SKM-1 treated with dmso at 0.1 percent for 144 hours (cell line): ENCODE results near the gene DLG5.

Source experiments
- DNase-seq: peaks from one replicate; lab custom pipeline; 2025; ENCODE audit not compliant: unreplicated experiment; lab: John Stamatoyannopoulos, UW

The DLG5 gene

DNA sequence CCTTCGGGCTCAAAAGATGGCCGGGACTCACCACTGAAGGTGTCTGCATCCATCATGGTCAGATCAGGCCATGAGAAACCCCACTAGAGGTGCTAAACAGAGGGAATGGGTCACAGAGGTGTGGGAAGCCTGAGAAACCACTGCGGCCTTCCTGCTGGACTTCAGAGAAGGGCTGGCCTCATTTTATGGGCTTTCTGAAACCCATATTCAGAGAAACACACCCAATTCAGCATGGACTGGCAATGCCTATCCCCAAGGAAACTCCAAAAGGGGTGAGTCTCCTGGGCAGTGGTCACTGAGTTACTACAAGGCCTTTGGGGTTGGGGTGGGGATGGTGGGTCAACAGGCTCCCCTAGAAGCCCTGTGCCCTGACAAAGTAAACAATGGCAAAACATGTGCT, 58.0 kb downstream of the DLG5 start:
- DNase-seq, result no peak

DNA sequence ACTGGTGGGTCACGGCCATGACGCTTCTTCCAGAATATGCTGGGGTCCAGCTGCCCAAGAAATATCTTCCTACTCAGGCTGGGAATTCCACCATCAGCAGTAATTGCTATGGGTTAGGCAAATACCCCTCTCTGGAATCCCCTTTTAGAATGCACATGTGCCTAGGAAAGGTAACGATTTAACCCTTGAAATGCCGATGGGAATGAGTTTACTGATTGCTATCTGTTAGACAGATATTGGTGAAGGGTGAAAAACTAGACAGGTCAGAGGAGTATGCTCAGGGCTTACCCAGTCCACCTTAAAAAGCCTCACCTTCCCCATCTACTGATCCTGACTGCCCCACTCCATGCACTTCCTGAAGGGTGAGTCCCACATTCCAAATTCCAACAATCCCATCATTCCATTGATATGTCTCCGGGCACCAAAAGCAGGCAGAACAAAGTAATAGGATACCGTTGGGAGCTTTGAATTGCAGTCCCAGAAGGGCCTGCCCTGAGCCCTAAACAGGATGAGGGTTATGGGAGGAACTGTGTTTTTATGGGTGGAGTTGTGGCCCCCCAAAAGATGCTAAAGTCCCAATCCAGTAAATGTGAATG, 59.3 kb downstream of the DLG5 start:
- no peak for DNase-seq

DNA sequence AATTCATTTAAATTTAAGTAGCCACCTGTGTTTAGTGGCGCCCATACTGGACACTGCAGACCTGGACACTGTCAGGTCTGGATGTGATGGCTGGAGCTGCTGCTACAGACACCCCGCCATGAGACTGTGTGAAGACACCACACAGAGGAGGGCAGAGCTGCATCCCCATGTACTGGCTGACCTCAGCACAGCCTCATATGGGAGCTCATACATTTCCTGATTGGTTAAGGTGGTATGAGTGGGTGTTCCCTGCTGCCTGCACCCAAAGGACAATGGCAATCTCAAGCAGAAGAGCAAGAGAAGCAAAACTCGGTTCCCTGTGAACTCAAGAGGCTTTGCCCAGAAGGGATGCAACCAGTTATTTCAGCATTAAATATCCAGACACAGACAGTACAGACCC, 60.0 kb downstream of the DLG5 start:
- DNase-seq, result no peak

DNA sequence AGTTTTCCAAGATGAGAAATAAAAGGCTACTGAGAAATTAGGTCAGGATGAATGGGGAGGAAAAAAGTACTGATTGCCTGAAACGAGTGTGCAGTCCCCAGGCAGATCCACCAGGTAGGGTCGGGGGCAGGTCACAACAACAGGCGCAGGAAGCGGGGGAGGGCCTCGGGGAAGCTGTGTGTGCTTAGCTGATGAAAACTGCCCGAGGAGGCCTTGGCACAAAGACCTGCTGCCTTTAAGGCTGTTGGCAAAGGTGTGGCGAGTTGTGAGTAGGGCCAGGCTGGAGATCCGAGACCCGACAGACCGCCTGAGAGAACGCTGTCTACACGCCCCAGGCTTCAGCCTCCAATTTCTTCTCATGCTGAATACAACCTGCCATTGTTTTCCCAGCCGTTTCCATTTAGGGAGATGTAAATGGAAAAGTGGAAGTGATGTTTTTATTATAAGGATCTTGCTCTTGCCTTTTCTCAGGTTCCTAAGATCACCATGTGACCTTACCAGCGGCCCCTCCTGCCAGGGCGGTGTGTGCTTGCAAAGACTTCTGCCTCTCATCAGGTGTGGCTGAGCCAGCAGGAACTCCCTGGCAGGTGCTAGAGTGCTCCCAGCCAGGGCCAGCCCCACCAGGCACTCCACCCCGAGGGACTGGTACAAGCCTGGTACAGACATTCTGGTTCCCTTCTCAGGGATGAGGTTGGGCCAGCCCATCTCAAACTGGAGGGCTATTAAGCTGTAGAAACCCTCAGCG, 60.8 kb downstream of the DLG5 start:
- no peak for DNase-seq

DNA sequence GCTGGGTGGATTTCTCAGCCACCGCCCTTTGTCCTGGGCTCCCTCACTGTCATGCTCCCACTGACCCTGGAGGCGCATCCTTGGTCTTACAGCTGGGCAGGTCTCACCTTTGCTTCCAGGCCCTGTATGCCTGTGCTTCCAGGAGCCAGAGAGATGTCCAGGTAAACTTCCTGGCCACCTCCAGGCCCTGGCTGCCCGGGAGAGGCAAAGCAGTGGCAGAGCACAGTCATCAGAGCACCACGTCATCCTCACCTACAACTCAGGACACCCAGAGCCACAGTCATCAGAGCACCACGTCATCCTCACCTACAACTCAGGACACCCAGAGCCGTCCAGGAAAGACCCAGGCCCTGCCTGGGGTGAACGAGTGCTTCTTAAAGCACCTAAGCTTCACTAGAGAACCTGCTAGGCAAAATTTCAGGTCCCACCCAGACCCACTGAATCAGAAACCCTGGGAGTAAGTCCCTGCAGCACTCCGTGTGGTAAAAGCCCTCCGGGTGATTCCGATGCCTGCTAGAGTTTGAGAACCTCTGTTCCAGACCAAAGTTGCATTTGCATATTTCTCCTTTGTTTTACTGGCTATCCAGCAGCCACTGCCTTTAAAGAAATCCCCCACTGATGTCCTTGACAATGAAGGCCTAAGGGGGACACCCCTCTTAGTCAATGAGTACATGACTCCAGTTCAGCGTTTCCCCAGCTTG, 62.3 kb downstream of the DLG5 start:
- DNase-seq, result no peak

DNA sequence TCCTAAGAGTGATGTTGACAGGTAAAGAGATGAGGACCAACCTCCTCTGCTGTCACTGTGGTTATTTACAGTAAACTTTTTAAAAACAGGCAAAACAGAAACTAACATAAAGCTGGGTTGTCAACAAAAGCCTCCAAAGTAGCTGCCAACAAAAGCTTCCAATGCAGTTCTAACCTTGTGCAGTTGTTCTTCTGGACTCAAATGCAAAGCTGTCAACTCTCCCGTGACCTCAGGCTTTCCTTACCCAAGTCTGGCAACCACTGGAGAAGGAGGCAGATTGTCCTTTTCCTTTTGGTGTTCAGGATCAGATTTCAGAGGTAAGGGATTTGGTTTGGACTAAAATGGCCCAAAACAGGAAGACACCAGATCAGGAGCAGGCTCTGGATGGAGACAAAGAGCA, 63.1 kb downstream of the DLG5 start:
- DNase-seq, result no peak

DNA sequence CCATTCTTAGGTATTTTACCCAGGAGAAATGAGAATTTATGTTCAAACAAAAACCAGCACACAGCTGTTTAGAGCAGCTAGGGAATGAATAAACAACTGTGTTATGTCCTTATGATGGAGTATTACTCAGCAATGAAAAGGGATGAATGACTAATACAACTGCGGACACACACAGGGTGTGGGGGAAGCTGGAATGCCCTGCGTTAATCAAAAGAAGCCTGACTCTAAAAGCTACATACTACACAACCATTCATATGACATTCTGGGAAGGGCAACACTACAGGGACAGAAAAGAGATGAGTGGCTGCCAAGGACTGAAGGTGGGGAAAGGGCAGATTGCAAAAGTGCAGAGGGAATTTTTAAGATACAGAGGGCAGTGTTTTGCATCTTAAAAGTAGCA, 64.0 kb downstream of the DLG5 start:
- DNase-seq, result no peak

DNA sequence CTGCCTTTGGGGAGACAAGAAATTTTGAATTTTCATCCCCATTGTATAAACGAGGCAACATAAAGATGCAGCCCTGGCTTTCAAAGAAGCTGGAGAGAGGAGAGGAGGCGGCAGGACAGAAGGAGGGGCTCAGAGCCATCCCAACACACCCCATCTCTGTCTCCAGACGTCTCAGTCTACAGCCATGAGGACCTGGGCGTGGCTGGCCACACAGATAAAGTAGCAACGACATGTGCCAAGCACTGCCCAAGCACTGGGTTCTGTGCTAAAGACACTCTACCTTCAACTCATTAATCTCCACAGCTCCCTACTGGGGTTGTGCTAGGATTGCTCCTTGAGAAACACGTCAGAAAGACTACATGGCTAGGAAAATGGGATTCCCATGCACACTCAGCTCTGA, 65.2 kb downstream of the DLG5 start:
- no peak for DNase-seq

DNA sequence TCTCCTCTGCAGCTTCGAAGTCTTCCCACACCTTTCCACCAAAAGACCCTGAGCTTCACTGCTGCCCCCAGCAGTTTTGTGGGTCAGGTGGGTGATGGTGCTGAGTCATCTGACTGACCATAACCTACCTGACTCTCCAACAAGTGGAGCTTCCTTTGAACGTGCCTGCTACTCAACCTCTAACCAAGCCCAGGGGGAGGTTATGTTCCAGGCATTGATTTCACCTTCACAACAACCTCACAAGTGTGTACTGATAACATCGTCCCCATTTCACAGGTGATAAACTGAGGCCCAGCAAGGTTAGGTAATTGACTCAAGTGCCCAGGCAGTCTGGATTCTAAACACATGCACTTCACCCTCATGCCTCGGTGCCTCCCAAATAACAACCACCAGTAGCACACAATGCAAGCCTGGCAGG, 66.7 kb downstream of the DLG5 start:
- DNase-seq, result no peak

DNA sequence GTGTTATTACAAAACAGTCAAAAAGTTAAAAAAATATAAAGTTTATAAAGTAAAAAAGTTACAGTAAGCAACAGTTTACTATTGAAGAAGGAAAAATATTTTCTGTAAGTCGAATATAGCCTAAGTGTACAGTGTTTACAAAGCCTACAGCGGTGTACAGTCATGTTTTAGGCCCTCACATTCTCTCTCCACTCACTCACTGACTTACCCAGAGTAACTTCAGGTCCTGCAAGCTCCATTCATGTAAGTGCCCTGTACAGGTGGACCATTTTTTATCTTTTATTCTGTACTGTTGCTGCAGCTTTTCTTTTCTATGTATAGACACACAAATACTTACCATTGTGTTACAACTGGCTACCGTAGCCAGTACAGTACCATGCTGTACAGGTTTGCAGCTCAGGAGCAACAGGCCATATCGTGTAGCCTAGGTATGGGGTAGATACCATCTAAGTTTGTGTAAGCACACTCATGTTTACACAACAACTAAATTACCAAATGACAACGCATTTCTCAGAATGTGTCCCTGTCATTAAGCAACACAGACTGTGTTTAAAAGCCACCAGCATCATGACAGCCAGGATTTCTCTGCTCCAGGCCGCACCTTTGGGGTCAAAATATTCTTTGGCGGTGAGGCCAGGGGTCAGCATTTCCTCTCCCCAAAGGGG, 67.2 kb downstream of the DLG5 start:
- DNase-seq, result no peak

DNA sequence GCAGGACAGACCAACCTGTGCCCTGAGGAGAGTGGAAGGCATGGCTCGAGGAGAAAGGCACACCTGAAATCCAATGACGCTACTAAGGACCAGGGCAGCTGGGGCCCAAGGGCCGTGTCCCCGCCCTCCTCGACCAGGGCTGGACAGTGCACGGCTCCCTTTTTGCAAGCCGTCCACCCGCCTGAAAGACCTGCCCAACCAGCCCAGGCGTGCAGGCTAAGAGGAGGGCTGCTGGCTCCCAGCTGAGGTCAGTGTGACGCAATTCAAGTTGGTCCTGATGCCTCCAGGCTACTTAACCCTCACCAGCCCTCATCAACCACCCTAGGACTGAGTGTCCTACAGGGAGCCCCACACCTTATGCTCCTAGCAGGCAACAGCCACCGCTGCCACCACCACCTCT, 69.3 kb downstream of the DLG5 start:
- no peak for DNase-seq

DNA sequence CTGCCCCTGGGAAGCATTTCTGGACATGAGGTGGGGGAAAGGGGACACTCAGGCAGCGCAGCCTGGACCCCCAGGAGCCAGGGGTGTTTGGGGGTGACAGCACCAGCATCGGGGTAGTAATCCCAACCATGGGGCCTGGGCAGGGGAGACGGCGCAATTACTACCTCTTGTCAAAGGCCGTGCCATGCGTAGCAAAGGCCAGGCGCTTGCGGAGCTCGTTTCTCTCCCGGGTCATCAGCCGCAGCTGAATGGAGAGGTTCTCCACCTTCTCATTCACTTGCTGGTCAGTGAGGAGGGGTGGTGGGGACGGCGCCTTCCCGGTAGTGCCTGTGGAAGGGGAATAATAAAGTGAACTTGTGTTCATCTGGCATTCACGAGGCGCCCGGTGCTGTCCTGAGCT, 70.0 kb downstream of the DLG5 start:
- DNase-seq, result no peak

DNA sequence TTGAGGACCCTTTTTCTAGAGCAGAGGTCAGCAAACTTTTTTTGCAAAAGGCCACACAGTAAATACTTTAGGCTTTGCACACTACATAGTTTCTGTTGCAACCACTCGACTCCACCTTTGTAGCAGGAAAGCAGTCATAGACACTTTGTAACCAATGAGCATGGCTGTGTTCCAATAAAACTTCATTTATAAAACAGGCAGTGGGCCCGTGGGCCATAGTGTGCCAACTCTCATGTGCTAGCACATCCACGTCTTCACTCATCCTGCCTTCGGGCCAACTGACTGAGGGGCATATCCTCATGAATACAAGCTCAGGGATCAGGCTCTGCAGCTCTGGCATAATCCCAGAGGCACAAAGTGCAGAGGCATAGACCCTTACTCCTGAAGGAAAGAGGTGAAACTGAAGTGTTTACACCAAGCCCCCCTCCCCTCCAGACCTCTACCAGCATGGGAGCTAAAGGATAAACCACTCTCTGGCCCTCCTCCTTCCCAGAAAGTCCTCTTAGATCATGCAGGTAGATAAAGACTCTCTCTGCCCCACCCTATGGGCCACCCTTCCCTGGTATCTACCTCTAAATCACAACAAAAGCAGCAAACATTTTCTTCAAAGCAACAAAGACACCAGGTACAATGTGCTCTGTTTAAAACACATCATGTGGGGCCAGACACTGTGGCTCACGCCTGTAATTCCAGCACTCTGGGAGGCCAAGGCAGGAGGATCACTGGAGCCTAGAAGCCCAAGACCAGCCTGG, 71.0 kb downstream of the DLG5 start:
- DNase-seq, result no peak

DNA sequence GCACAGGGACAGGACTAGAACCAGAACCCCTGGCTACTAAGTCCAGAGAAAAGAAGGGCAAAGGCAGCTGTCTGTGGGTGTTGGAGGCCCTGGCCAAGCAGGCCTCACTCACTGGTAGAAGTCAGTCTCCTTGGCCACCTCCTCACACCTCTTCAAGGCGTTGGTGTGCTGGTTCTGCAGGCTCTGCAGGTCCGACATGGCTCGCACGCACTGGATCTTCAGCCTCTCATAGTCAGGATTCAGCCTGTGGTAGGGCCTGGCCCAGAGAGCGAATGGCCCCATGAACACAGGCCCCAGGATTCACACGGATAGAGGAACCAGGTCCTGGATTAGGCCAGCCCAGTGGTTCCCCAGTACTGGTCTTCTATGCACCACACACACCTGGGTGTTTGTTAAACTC, 72.4 kb downstream of the DLG5 start:
- no peak for DNase-seq

DNA sequence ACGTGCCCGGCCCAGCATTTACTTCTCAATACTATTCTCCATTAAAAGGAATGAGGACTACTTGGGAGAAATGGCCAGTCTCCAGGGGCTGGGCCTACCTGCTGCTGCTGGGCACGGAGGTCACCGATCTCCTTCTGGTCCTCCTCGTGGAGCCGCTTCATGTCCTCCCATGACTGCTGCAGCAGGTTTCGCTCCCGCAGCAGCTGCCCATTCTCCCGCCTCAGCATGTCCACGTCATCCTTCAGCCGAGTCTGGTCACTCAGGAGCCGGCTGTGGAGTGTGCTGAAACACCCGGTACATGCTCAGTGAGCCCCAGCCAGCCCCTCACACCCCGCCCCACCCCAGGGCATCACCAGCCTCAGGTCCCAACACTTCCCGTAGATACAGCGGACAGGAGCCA, 73.3 kb downstream of the DLG5 start:
- no peak for DNase-seq

DNA sequence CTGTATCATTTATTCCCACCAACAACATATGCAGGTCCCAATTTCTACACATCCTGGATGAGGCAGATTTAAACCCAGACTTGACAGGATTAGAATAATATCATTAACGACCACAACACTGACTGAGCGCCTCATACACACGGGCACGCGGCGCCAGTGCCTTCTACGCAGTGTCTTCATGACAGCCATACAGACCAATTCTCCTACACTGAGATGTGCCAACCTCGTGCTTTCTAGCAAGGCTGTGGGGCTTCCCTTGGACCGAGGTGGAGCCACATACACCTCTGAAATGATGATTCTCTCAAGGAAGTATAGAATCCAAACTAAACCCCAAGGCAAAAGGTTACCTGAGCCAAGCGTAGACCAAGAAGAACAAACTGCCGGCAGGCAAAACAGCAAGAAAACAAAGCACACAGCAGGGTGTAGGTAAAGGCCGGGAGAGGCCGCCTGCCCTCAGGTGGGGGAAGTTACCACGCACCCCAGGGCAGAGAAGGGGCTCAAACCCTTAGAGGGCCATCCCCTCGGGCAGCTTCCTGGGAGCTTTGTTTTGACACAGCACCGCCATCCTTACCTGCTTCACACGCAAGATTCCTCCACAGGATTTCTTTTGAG, 75.8 kb downstream of the DLG5 start:
- no peak for DNase-seq

DNA sequence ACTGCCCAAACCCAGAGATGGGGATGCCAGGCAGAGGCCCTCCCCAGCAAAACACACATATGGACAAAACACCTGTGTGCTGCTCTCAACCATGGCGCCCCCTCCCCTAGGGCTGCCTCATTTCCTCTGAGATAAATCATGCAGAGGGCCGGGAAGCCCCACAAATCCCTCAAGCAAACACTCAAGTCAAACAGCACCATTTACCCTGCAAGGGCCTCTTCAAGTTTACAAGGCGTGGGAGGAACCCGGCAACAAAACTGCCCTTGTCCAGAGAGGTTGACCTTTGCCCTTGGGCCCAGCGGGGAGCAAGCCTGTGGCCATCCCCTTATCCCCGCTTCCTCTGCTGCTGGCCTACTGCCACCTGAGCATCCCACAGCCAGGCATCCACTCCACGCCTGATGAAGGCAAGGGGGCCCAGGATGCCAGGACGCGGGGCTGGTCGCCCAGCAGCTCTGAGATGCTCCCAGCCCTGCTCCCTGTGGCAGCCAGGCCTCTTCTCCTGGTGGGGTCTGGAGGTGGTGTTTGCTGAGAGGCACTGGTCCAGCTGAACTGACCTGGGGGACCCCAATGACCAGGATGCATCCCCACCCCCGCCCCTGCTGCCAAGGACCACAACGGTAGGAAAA, 77.4 kb downstream of the DLG5 start:
- no peak for DNase-seq

DNA sequence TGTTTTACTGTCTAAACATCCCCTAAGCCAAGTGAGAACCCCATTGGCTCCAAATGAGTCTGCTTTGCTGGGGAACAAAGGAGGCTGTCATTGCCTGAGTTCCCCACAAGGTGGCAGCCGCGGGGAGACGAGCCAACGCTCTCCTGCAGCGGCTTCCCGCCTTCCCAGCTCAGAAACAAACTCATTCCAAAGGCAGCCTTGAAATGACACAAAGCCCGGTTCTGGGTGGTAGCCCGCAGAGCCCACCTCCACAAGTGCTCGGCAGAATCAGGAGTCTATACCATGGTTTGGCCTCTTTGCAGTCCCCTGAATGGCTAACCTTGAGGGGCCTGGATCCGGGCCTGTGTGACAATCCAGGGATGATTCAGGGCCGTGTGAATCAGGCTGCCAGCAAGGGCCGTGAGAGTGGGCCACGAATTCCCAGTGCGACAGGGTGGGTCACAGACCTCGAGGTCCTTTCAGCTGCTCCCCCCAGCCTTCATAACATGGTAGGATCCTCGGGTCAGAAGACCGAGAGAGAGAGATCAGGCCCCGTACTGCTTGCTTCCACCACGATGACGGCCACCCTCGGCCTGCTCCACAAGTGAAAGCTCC, 79.7 kb downstream of the DLG5 start:
- DNase-seq, result peak; percentile 21

DNA sequence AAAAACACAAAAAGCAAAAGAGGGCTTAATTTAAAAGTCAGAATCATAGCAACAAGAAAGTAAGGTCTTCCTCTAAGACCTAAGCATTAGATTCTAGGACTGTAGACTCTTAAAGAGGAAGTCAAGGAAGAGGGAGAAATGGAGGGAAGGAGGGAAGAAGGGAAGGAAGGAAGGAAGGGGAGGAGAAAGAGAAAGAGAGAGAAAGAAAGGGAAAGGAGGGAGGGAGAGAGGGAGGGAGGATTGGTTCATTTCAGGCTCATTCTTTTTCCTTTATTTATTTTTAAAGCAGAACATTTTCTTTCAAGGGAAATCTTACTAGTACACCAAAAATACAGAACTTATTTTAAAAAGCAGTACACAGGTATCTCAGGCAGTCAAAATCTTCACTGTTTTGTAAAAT, 81.1 kb downstream of the DLG5 start:
- DNase-seq, result no peak
